Esophagus muscularis mucosa (tissue), 4 donors: ENCODE results near the gene LRRC8E.

Experiments
- EP300 ChIP-seq: sonication (generic); formaldehyde crosslinking; IDR thresholded peaks from one replicate; pipeline ENCODE4 v1.6.1; 2017; ENCODE audit warnings: antibody characterized with exemption
- POLR2A ChIP-seq: fragments of 450-650 bp; IDR thresholded peaks from one replicate; pipeline ENCODE4 v1.6.1; 2017; ENCODE audit warnings: antibody characterized with exemption, moderate library complexity, mild to moderate bottlenecking, low read depth
- TF ChIP-seq, protein P1 (sequence below), 3 experiments: fragments of 200-600 bp in 2 of 3; fragments of 450-650 bp in 1 of 3; sonication (generic) in 2 of 3; IDR thresholded peaks; one replicate each; pipeline ENCODE4 v1.5.1; 2017 to 2019; ENCODE audit warnings: antibody characterized with exemption in 3 of 3, mild to moderate bottlenecking in 2 of 3, moderate library complexity in 1 of 3

DNA sequence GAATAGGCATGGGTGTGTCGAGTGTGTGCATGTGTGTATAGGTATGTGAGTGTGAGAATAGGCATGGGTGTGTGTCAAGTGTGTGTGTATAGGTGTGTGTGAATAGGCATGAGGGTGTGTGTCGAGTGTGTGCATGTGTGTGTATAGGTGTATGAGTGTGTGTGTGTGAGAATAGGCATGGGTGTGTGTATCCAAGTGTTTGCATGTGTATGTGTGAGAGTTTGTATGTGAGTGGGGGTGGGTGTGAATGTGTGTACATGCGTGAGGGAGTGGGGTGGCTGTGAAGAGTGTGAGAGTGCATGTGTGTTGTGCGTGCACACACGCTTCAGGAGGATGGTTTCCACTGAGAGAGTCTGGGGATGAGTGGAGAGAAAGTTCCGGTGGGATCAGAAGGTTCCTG is 44.8 kb upstream of the LRRC8E start:
- TF ChIP-seq, protein P1, sequence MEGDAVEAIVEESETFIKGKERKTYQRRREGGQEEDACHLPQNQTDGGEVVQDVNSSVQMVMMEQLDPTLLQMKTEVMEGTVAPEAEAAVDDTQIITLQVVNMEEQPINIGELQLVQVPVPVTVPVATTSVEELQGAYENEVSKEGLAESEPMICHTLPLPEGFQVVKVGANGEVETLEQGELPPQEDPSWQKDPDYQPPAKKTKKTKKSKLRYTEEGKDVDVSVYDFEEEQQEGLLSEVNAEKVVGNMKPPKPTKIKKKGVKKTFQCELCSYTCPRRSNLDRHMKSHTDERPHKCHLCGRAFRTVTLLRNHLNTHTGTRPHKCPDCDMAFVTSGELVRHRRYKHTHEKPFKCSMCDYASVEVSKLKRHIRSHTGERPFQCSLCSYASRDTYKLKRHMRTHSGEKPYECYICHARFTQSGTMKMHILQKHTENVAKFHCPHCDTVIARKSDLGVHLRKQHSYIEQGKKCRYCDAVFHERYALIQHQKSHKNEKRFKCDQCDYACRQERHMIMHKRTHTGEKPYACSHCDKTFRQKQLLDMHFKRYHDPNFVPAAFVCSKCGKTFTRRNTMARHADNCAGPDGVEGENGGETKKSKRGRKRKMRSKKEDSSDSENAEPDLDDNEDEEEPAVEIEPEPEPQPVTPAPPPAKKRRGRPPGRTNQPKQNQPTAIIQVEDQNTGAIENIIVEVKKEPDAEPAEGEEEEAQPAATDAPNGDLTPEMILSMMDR (IDR thresholded peaks at IDR 0.05): no peak
- TF ChIP-seq POLR2A: no peak
- no peak for TF ChIP-seq EP300
